Endothelial cell of umbilical vein (primary cell): ENCODE measurements around the gene DIDO1.

ENCODE experiments used
- CTCF ChIP-seq, 2 donors: IDR thresholded peaks; 1 replicate in 1 of 2; 2 replicates in 1 of 2; pipeline ENCODE4 v1.5.1; 2011; ENCODE audit warnings: low read length in 2 of 2, mild to moderate bottlenecking in 2 of 2, moderate library complexity in 2 of 2, control low read depth in 1 of 2, inconsistent platforms in 1 of 2, low read depth in 1 of 2; ENCODE audit not compliant: insufficient read depth in 1 of 2; ENCODE audit errors: extremely low read depth in 1 of 2
- EZH2 ChIP-seq: IDR thresholded peaks from 2 replicates; pipeline ENCODE4 v1.6.1; 2012; ENCODE audit warnings: borderline replicate concordance, low read depth, mild to moderate bottlenecking, moderate library complexity, low read length, inconsistent platforms; ENCODE audit not compliant: severe bottlenecking
- FOS ChIP-seq: IDR thresholded peaks from 2 replicates; pipeline ENCODE4 v1.6.1; 2011; ENCODE audit warnings: mild to moderate bottlenecking, low read length, moderate library complexity, borderline replicate concordance; ENCODE audit not compliant: insufficient read depth
- GATA2 ChIP-seq: IDR thresholded peaks from 2 replicates; pipeline ENCODE4 v1.7.0; 2011; ENCODE audit warnings: low read depth, mild to moderate bottlenecking, moderate library complexity, mixed read lengths, low read length; ENCODE audit not compliant: insufficient read length, insufficient read depth
- JUN ChIP-seq: IDR thresholded peaks from 2 replicates; pipeline ENCODE4 v1.6.1; 2011; ENCODE audit warnings: borderline replicate concordance, low read depth; ENCODE audit not compliant: insufficient read length, insufficient read depth
- MYC ChIP-seq: IDR thresholded peaks from one replicate; pipeline ENCODE4 v1.6.1; 2011; ENCODE audit warnings: mild to moderate bottlenecking, low read depth, low read length
- POLR2A ChIP-seq: IDR thresholded peaks from 2 replicates; pipeline ENCODE4 v1.6.1; 2012; ENCODE audit warnings: low read depth, mild to moderate bottlenecking, control low read depth, low read length
- POLR2AphosphoS5 ChIP-seq: IDR thresholded peaks from 2 replicates; pipeline ENCODE4 v1.6.1; 2012; ENCODE audit warnings: low read depth, mild to moderate bottlenecking, control low read depth, low read length, moderate library complexity; ENCODE audit not compliant: insufficient read depth
- TF ChIP-seq, protein P1 (sequence below): IDR thresholded peaks from 2 replicates; pipeline ENCODE4 v1.6.1; 2011; ENCODE audit not compliant: insufficient read depth, insufficient read length

DNA sequence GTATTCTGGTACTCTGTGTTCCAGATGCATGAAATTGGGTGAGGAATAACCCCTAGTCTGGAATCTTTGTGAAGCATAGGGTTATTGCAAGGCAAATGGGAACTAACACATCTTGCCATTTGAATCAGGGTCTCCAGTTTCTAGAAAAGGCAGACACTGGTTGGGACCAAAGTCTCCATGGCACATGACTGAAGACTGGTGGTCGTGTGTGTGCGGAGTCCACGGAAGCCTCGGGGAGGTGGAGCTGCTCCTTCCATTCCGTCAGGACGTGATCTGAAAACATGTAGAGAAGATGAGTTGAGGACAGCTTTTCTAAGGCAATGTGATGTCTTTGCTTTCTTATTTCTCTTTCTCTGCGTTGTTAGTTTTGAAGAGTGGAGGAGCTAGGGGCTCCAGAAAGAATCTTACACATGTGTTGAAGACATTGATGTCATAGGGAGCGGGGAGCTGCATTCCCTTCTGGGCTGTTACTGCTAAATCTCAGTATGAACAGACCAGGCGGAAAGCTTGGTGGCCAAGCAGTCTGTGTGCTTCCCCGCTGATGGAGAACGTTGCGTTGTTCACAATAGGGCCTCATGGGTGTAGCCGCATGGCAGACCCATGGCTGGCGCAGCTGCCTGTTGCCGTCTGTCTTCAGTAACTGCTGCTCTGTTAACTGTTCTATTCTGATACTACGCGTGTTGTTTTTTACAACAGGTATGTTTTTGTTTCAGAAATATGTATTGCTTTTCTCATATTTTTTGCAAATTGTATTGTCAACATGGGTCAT lies 21.4 kb upstream of the DIDO1 start:
- TF ChIP-seq POLR2AphosphoS5 (no peak), POLR2A (no peak), JUN (no peak), GATA2 (no peak), EZH2 (no peak), CTCF (IDR thresholded peaks at IDR 0.05; ENCODE audit: extremely low read depth in 1 of 2, insufficient read depth in 1 of 2, low read depth in 1 of 2, low read length in 2 of 2) (no peak), FOS (no peak), MYC (no peak)
- TF ChIP-seq, protein P1, sequence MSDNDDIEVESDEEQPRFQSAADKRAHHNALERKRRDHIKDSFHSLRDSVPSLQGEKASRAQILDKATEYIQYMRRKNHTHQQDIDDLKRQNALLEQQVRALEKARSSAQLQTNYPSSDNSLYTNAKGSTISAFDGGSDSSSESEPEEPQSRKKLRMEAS: no peak
